DOHH2 (cell line): Measurements from ENCODE around the gene LAPTM5.

ENCODE experiments used
- H3F3A ChIP-seq: fragments of 200-600 bp; sonication (generic), shearing (Covaris generic); 2 replicates; pipeline ENCODE4 v1.6.0; 2016; ENCODE audit warnings: antibody characterized with exemption, mild to moderate bottlenecking; ENCODE audit not compliant: control insufficient read depth, insufficient read depth
- H3K27ac ChIP-seq: fragments of 200-600 bp; sonication (generic); 2 replicates; pipeline ENCODE4 v1.5.1; 2014; ENCODE audit warnings: low read depth, mild to moderate bottlenecking, low read length, moderate library complexity
- H3K27me3 ChIP-seq: fragments of 200-600 bp; sonication (generic); 2 replicates; pipeline ENCODE4 v1.6.1; 2014; ENCODE audit warnings: mild to moderate bottlenecking, low read length, mixed read lengths; ENCODE audit not compliant: control insufficient read depth
- H3K36me3 ChIP-seq: fragments of 200-600 bp; sonication (generic); 2 replicates; pipeline ENCODE4 v1.6.1; 2014; ENCODE audit warnings: mild to moderate bottlenecking, low read length, moderate library complexity, mixed read lengths; ENCODE audit not compliant: control insufficient read depth
- H3K4me1 ChIP-seq: fragments of 200-600 bp; sonication (generic); 2 replicates; pipeline ENCODE4 v1.6.1; 2014; ENCODE audit warnings: mild to moderate bottlenecking, low read length, mixed read lengths; ENCODE audit not compliant: control insufficient read depth
- H3K4me2 ChIP-seq: fragments of 200-600 bp; sonication (generic); 2 replicates; pipeline ENCODE4 v1.6.0; 2014; ENCODE audit warnings: mild to moderate bottlenecking, low read length, moderate library complexity
- H3K4me3 ChIP-seq: fragments of 200-600 bp; sonication (generic); 2 replicates; pipeline ENCODE4 v1.5.1; 2014; ENCODE audit warnings: mild to moderate bottlenecking, low read length, mixed read lengths
- H3K79me2 ChIP-seq: fragments of 200-600 bp; sonication (generic); 2 replicates; pipeline ENCODE4 v1.6.1; 2014; ENCODE audit warnings: mild to moderate bottlenecking, low read length, mixed read lengths; ENCODE audit not compliant: control insufficient read depth
- H3K9me2 ChIP-seq: fragments of 200-600 bp; sonication (generic); replicated peaks from 2 replicates; pipeline ENCODE4 v1.6.1; 2014; ENCODE audit warnings: mild to moderate bottlenecking, low read length, mixed read lengths; ENCODE audit not compliant: control insufficient read depth
- H3K9me3 ChIP-seq: fragments of 200-600 bp; sonication (generic); 2 replicates; pipeline ENCODE4 v1.6.1; 2014; ENCODE audit warnings: antibody characterized with exemption, low read length, mixed read lengths; ENCODE audit not compliant: control insufficient read depth, insufficient read depth
- H4K20me1 ChIP-seq: fragments of 200-600 bp; sonication (generic); 2 replicates; pipeline ENCODE4 v1.6.0; 2014; ENCODE audit warnings: low read depth, mild to moderate bottlenecking, antibody characterized with exemption, low read length, moderate library complexity; ENCODE audit not compliant: control insufficient read depth, insufficient read depth
- EZH2phosphoT487 ChIP-seq: fragments of 200-600 bp; sonication (generic); IDR thresholded peaks from 2 replicates; pipeline ENCODE4 v1.6.1; 2017; ENCODE audit warnings: borderline replicate concordance, mild to moderate bottlenecking, antibody characterized with exemption, low read length, moderate library complexity, mixed read lengths
- TF ChIP-seq, protein P1 (sequence below): fragments of 200-600 bp; sonication (generic); IDR thresholded peaks from one replicate; pipeline ENCODE4 v1.5.1; 2014; ENCODE audit warnings: antibody characterized with exemption, mild to moderate bottlenecking, low read depth, low read length; ENCODE audit not compliant: poor library complexity, severe bottlenecking

LAPTM5 gene

DNA sequence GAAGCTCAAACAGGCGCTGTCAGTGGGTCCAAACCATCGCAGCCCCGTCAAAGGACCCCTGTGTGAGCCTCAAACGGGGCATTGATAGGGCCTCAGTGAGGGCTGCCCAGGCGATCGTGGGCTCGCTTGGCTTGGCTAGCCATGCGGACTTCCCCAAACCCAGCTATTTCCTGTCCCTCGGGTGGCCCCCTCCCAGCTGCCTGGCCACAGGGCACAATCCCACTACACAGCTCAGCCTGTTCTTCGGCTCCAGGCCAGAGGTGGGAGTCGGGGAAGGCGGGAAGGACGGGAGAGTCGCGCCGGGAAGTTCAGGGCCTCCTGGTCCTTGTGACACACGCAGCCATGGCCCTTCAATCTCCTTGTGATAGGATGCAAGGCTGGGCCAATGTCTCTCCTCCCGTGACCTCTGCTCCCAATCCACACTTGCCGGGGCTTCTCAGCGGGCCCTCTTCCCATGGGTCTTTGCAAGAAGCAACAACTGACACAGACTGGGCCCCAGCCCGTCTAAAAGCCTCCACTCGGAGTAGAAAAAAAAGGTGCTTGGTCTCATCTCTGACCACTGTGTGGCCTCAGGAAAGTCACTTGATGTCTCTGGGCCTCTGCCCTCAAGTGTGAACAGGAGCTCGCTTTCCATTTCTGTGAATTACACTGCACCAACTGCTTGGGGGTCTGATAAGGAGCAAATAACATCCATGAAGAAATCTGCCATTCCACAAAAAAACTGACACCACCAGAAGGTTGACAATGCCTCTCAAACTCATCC lies 27.0 kb downstream of the LAPTM5 start:
- peaks cover 33% of the 10 kb centered on the region for H3F3A ChIP-seq
- H3K4me3 ChIP-seq = peak overlapping the region; percentile 55
- no peaks in the 10 kb centered on the region for H3K79me2 ChIP-seq
- no peaks in the 10 kb centered on the region for H3K9me2 ChIP-seq
- no peaks in the 10 kb centered on the region for H3K9me3 ChIP-seq
- no peak for TF ChIP-seq EZH2phosphoT487
- TF ChIP-seq, protein P1, sequence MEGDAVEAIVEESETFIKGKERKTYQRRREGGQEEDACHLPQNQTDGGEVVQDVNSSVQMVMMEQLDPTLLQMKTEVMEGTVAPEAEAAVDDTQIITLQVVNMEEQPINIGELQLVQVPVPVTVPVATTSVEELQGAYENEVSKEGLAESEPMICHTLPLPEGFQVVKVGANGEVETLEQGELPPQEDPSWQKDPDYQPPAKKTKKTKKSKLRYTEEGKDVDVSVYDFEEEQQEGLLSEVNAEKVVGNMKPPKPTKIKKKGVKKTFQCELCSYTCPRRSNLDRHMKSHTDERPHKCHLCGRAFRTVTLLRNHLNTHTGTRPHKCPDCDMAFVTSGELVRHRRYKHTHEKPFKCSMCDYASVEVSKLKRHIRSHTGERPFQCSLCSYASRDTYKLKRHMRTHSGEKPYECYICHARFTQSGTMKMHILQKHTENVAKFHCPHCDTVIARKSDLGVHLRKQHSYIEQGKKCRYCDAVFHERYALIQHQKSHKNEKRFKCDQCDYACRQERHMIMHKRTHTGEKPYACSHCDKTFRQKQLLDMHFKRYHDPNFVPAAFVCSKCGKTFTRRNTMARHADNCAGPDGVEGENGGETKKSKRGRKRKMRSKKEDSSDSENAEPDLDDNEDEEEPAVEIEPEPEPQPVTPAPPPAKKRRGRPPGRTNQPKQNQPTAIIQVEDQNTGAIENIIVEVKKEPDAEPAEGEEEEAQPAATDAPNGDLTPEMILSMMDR = no peak
- peak overlapping the region; percentile 92 for H3K4me2 ChIP-seq
- H3K27me3 ChIP-seq = no peaks in the 10 kb centered on the region
- no peaks in the 10 kb centered on the region; the same call in 1 of the 2 replicates for H4K20me1 ChIP-seq
- H3K27ac ChIP-seq = peak overlapping the region; percentile 30
- H3K36me3 ChIP-seq = peaks cover 32% of the 10 kb centered on the region
- H3K4me1 ChIP-seq = peaks cover 41% of the 10 kb centered on the region

DNA sequence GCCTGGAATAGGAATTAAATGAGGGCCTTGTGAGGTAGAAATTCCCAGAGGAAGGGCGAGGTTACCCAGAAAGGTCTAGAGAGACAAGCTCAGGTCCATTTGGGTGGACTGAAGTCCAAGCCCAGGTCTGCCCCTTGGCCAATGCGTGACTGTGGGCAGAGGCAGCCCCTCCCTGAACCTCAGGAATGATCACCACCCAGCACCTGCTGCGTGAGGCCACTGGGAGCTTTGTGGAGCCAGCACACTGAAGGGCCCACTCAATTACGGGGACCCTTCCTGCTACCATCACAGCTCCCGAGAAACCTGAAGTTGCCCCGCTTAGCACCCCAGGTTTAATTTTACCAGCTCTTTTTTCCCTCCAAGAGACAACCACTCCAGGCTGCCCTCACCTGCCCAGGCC lies 27.7 kb downstream of the LAPTM5 start:
- H3K36me3 ChIP-seq = peaks cover 26% of the 10 kb centered on the region
- H3K4me1 ChIP-seq = peaks cover 41% of the 10 kb centered on the region
- no peaks in the 10 kb centered on the region for H3K9me2 ChIP-seq
- H3K4me2 ChIP-seq = peak overlapping the region; percentile 92
- no peaks in the 10 kb centered on the region for H3K79me2 ChIP-seq
- TF ChIP-seq, protein P1 = no peak
- H3K27me3 ChIP-seq = no peaks in the 10 kb centered on the region
- no peaks in the 10 kb centered on the region; the same call in 1 of the 2 replicates for H4K20me1 ChIP-seq
- H3F3A ChIP-seq = peaks cover 26% of the 10 kb centered on the region
- peak overlapping the region; percentile 55 for H3K4me3 ChIP-seq
- H3K27ac ChIP-seq = peak overlapping the region; percentile 30
- H3K9me3 ChIP-seq = no peaks in the 10 kb centered on the region

DNA sequence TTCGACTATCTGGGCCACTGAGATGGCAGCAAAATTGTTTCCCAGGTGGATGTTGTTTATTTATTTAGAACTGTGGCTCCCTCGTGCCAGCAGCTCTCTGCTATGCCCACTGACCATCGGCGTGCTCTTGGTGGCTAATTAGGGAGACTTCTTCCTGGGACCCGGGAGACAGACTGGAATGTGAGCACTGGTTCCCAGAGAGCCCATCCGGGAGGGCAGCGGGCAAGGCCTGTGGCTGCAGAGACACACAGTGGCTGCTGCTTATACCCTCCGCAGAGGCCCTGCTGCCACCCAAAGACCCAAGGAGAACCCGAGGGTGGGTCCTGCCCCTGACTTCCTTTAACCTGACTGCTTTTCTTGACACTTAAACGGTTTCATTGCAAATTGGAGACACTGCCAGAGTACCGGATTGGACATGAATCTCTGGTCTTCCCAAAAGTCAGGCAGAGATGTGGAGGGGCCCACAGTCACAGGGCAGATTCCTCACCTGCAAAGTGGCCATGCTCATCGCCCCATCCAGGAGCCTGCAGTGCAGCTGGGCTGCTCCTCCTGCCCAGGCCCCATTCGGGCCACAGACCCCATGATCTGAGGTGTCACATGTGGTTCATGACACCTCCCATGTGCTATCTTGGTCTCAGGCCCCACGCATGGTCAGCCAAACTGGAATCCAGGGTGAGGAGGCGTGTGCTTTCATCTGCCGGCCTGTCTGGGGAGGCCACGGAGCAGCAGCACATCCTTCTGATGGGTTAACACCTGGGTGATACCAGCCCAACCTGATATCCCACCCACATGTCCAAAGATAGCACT lies 28.5 kb downstream of the LAPTM5 start:
- H3K4me3 ChIP-seq = no peak overlapping the region
- H4K20me1 ChIP-seq = 0 out of 2 replicates have a peak, but pooled peaks cover 4% of the 10 kb centered on the region
- H3K27ac ChIP-seq = no peak overlapping the region
- no peak for TF ChIP-seq EZH2phosphoT487
- TF ChIP-seq, protein P1 = no peak
- peaks cover 17% of the 10 kb centered on the region for H3K36me3 ChIP-seq
- peaks cover 47% of the 10 kb centered on the region for H3K4me1 ChIP-seq
- no peaks in the 10 kb centered on the region for H3K9me2 ChIP-seq
- H3F3A ChIP-seq = peaks cover 18% of the 10 kb centered on the region
- H3K27me3 ChIP-seq = no peaks in the 10 kb centered on the region
- peak overlapping the region; percentile 92 for H3K4me2 ChIP-seq
- H3K9me3 ChIP-seq = no peaks in the 10 kb centered on the region
- H3K79me2 ChIP-seq = no peaks in the 10 kb centered on the region
